ENCODE data around the gene GPR152. TPM values are rescaled to one million over a fixed set of nuclear protein-coding genes. Genes with fewer than 3 reads are reported as not detected.
A peak's percentile ranks its signal among the peaks of the same experiment; 100 is the strongest.

GPR152 gene
- total and polyA plus RNA-seq, 2 experiments from 2014 or later, result not detected

DNA sequence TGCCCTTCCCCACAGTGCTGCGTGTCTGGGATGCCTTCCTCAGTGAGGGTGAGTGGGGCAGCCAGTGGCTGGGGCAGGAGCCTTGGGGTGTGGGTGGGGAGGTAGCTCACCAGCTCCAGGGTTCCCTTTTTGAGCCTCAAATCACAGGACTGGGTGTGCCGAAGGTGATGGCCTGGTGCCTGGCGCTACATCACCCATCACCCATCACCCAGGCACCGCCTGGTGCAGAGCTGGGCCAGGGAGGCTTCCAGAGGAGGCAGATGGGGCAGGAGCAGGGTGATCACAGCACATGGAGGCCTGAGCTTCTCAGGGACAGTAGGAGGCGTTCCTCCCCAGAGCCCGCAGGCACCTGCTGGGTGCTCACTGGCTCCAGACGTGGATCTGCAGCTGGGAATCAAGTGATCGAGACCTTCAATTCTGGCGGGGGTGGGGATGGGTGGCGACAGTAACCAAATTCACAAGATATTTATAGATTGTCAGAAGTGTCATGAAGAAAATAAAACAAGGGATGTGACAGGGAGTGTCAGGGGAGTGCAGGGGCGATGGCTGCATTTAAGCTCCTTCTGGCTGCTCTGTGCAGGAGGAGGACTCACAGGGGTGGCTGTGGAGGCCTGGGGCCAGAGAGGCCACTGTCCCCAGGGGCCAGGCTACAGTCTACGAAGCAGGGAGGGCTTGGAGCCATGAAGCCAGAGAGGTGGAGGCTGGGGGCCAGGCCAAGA lies 45.4 kb downstream of the GPR152 start:
- no peak overlapping the region for H3K4me3 ChIP-seq

DNA sequence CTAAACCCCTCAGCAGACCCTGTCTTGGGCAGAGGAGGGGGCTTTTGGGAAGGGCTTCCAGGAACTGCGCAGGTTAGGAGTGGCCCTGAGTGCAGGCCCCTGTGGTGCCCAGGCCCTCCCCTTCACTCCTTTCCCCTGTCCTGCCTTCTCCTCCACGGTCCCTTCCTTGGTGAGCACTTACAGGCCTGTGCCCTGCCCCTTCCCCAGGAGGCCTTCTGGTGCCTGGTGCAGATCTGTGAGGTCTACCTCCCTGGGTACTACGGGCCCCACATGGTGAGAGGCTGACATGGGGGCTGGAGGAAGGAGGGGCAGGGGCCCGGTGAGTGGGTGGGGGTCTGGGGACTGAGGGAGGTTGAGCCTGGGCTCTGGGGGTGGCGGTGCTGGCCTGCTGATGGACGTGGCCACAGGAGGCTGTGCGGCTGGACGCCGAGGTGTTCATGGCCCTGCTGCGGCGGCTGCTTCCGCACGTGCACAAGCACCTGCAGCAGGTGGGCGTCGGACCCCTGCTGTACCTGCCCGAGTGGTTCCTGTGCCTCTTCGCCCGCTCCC lies 46.0 kb downstream of the GPR152 start:
- H3K9ac ChIP-seq, result no peak overlapping the region
- no peak overlapping the region for H3K27ac ChIP-seq
- H3K36me3 ChIP-seq (ENCODE audit: low read depth), result no peaks in the 10 kb centered on the region
- no peak for TF ChIP-seq EZH2phosphoT487 (IDR thresholded peaks at IDR 0.05; ENCODE audit: insufficient read depth, low read depth)
- no peak for TF ChIP-seq EZH2 (IDR thresholded peaks at IDR 0.05; ENCODE audit: insufficient read depth, poor library complexity, severe bottlenecking)
- WGBS, 2 experiments (ENCODE audit: low coverage in 1 of 2, low lambda C conversion rate in 2 of 2, missing lambda C conversion rate in 2 of 2), result 67 to 69% methylated on average over 11 to 18 of the region's 18 CpGs
- in situ Hi-C loops (cut with MboI), result no loop called here
- peaks cover 6% of the 10 kb centered on the region for H3K4me1 ChIP-seq (ENCODE audit: insufficient read depth)
- H3K9me2 ChIP-seq (ENCODE audit: insufficient read depth), result no peaks in the 10 kb centered on the region
- H3K4me3 ChIP-seq, result no peak overlapping the region
- no peak overlapping the region for H3K4me2 ChIP-seq (ENCODE audit: unreplicated experiment)
- no peak overlapping the region for H2AFZ ChIP-seq
- H3F3A ChIP-seq (ENCODE audit: insufficient read depth), result no peaks in the 10 kb centered on the region
- H3K27me3 ChIP-seq (replicated peaks; ENCODE audit: insufficient read depth), result peaks cover 15% of the 10 kb centered on the region; the same call in 1 of the 2 replicates
- H4K20me1 ChIP-seq (ENCODE audit: insufficient read depth), result no peaks in the 10 kb centered on the region
- no peaks in the 10 kb centered on the region; the same call in 1 of the 2 replicates for H3K79me2 ChIP-seq (ENCODE audit: insufficient read depth)
- no peak for DNase-seq
- H3K9me3 ChIP-seq (ENCODE audit: low read depth), result no peaks in the 10 kb centered on the region

More for the DNA sequence above, 45.4 kb downstream of the GPR152 start:
- in situ Hi-C loops (cut with MboI), result no loop called here
- H2AFZ ChIP-seq, result no peak overlapping the region
- no peaks in the 10 kb centered on the region for H3K9me2 ChIP-seq (ENCODE audit: insufficient read depth)
- no peak overlapping the region for H3K27ac ChIP-seq
- H3K79me2 ChIP-seq (ENCODE audit: insufficient read depth), result no peaks in the 10 kb centered on the region
- H3K9me3 ChIP-seq (ENCODE audit: low read depth), result no peaks in the 10 kb centered on the region
- no peaks in the 10 kb centered on the region for H3F3A ChIP-seq (ENCODE audit: insufficient read depth)
- H4K20me1 ChIP-seq (ENCODE audit: insufficient read depth), result no peaks in the 10 kb centered on the region
- DNase-seq, result peak; percentile 28
- H3K9ac ChIP-seq, result no peak overlapping the region
- peaks cover 22% of the 10 kb centered on the region for H3K27me3 ChIP-seq (replicated peaks; ENCODE audit: insufficient read depth)
- H3K4me1 ChIP-seq (ENCODE audit: insufficient read depth), result peaks cover 4% of the 10 kb centered on the region
- H3K36me3 ChIP-seq (ENCODE audit: low read depth), result no peaks in the 10 kb centered on the region
- 17 to 26% methylated on average over 12 of the region's 12 CpGs for WGBS, 2 experiments (ENCODE audit: low coverage in 1 of 2, low lambda C conversion rate in 2 of 2, missing lambda C conversion rate in 2 of 2)
- TF ChIP-seq EZH2 (IDR thresholded peaks at IDR 0.05; ENCODE audit: insufficient read depth, poor library complexity, severe bottlenecking) (no peak), EZH2phosphoT487 (IDR thresholded peaks at IDR 0.05; ENCODE audit: insufficient read depth, low read depth) (no peak)
- H3K4me2 ChIP-seq (ENCODE audit: unreplicated experiment), result no peak overlapping the region

DNA sequence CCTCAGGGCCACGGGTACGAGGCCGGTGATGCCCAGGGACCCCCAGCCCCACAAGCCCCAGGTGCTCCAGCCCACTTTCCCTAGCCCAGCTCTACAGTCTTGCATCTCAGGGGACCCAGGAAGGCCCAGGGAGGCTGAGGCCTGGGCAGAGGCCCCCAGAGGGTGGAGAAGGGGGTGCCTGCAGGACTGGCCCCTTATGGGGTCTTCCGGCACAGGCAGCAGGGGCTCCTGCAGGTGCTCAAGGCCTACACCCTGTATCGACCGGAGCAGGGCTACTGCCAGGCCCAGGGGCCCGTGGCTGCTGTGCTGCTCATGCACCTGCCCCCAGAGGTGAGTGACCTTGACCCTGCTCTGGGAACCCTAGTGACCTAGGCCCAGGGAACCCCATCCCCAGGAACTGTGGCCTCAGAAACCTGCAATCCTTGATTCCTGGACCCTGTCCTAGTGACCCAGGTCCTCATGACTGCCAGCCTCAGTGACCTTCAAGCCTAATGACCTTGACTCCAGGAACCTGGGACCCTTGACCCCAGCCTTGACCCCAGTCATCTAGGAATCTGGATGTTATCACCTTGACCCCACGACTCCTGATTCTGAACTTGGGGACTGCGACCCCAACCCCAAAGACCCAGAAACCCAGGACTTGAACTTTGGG lies 46.7 kb downstream of the GPR152 start:
- Histone ChIP-seq H3K4me2 (ENCODE audit: unreplicated experiment) (no peak overlapping the region), H3K4me1 (ENCODE audit: insufficient read depth) (peaks cover 6% of the 10 kb centered on the region), H3K9ac (no peak overlapping the region), H3K79me2 (ENCODE audit: insufficient read depth) (peaks cover 6% of the 10 kb centered on the region), H3F3A (ENCODE audit: insufficient read depth) (no peaks in the 10 kb centered on the region), H2AFZ (no peak overlapping the region), H3K9me2 (ENCODE audit: insufficient read depth) (no peaks in the 10 kb centered on the region), H3K9me3 (ENCODE audit: low read depth) (no peaks in the 10 kb centered on the region), H3K27me3 (replicated peaks; ENCODE audit: insufficient read depth) (peaks cover 9% of the 10 kb centered on the region; the same call in 1 of the 2 replicates), H3K36me3 (ENCODE audit: low read depth) (no peaks in the 10 kb centered on the region), H3K27ac (no peak overlapping the region), H4K20me1 (ENCODE audit: insufficient read depth) (no peaks in the 10 kb centered on the region), H3K4me3 (no peak overlapping the region)
- 79 to 84% methylated on average over 9 of the region's 9 CpGs for WGBS, 2 experiments (ENCODE audit: low coverage in 1 of 2, low lambda C conversion rate in 2 of 2, missing lambda C conversion rate in 2 of 2)
- in situ Hi-C loops (cut with MboI), result no loop called here
- DNase-seq, result no peak
- TF ChIP-seq EZH2 (IDR thresholded peaks at IDR 0.05; ENCODE audit: insufficient read depth, poor library complexity, severe bottlenecking), result no peak
- TF ChIP-seq EZH2phosphoT487 (IDR thresholded peaks at IDR 0.05; ENCODE audit: insufficient read depth, low read depth), result no peak

DNA sequence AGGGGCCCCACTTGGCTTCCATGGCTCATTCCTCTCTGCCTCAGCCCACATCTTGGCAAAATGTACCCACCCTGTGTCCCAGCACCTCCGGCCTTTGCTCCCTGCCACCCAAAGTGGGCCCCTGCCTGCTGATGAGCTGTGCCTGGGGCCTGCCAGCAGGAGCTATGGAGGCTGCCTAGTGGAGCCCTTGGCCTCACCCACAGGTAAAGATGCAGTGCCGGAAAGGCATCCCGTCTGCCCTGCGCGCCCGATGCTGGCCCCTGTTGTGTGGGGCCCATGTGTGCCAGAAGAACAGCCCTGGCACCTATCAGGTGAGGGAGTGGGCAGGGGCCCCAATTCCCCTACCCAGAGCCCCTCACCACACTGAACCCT lies 47.3 kb downstream of the GPR152 start:
- Histone ChIP-seq H3K9ac (no peak overlapping the region), H3K79me2 (ENCODE audit: insufficient read depth) (peaks cover 12% of the 10 kb centered on the region), H4K20me1 (ENCODE audit: insufficient read depth) (no peaks in the 10 kb centered on the region), H3K4me1 (ENCODE audit: insufficient read depth) (peaks cover 6% of the 10 kb centered on the region), H3K4me3 (no peak overlapping the region), H2AFZ (no peak overlapping the region), H3K36me3 (ENCODE audit: low read depth) (no peaks in the 10 kb centered on the region), H3K9me3 (ENCODE audit: low read depth) (no peaks in the 10 kb centered on the region), H3K4me2 (ENCODE audit: unreplicated experiment) (no peak overlapping the region), H3K9me2 (ENCODE audit: insufficient read depth) (no peaks in the 10 kb centered on the region), H3F3A (ENCODE audit: insufficient read depth) (no peaks in the 10 kb centered on the region), H3K27me3 (replicated peaks; ENCODE audit: insufficient read depth) (peaks cover 6% of the 10 kb centered on the region; the same call in 1 of the 2 replicates), H3K27ac (no peak overlapping the region)
- 89 to 93% methylated on average over 6 of the region's 6 CpGs for WGBS, 2 experiments (ENCODE audit: low coverage in 1 of 2, low lambda C conversion rate in 2 of 2, missing lambda C conversion rate in 2 of 2)
- no peak for DNase-seq
- in situ Hi-C loops (cut with MboI), result no loop called here
- TF ChIP-seq EZH2phosphoT487 (IDR thresholded peaks at IDR 0.05; ENCODE audit: insufficient read depth, low read depth) (no peak), EZH2 (IDR thresholded peaks at IDR 0.05; ENCODE audit: insufficient read depth, poor library complexity, severe bottlenecking) (no peak)
